VCaP (cell line): ENCODE results near the gene AMACR.

Experiments
- H3K27ac ChIP-seq: fragments of 450-650 bp; 2 replicates; pipeline ENCODE4 v1.5.1; 2017
- TF ChIP-seq, protein P1 (sequence below): fragments of 450-650 bp; conservative IDR thresholded peaks from 2 replicates; pipeline ENCODE4 v1.5.1; 2017; ENCODE audit warnings: mild to moderate bottlenecking, moderate library complexity

AMACR gene

DNA sequence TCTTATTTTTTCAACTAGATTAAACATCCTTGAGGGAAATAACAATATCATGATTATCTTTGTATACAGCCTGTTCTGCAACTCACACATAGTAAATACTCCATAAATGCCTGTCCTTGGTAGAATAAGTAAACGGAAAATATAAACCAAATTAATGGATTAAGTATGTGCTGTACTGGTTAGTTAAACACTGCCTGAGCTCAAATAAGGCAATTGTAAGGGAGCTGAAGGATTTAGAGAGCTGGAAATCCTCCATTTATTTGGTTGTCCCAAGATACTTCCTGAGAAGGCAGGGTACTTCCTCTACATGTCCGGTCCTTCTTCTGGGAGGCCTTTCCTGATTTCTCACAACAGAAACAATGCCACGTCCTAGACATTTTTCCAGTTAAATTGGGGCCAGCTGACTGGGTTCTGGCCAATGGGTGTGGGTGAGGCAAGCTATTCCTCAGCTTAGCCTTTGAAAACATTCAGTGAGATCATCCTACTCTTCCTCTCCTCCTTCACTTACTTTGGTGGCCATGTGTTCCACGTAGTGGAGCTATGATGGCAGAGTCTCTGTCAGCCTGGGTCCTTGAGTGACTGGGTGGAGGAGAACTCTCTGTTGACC, 43.6 kb upstream of the AMACR start:
- TF ChIP-seq, protein P1, sequence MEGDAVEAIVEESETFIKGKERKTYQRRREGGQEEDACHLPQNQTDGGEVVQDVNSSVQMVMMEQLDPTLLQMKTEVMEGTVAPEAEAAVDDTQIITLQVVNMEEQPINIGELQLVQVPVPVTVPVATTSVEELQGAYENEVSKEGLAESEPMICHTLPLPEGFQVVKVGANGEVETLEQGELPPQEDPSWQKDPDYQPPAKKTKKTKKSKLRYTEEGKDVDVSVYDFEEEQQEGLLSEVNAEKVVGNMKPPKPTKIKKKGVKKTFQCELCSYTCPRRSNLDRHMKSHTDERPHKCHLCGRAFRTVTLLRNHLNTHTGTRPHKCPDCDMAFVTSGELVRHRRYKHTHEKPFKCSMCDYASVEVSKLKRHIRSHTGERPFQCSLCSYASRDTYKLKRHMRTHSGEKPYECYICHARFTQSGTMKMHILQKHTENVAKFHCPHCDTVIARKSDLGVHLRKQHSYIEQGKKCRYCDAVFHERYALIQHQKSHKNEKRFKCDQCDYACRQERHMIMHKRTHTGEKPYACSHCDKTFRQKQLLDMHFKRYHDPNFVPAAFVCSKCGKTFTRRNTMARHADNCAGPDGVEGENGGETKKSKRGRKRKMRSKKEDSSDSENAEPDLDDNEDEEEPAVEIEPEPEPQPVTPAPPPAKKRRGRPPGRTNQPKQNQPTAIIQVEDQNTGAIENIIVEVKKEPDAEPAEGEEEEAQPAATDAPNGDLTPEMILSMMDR, result no peak
- H3K27ac ChIP-seq, result peak overlapping the region; percentile 76

DNA sequence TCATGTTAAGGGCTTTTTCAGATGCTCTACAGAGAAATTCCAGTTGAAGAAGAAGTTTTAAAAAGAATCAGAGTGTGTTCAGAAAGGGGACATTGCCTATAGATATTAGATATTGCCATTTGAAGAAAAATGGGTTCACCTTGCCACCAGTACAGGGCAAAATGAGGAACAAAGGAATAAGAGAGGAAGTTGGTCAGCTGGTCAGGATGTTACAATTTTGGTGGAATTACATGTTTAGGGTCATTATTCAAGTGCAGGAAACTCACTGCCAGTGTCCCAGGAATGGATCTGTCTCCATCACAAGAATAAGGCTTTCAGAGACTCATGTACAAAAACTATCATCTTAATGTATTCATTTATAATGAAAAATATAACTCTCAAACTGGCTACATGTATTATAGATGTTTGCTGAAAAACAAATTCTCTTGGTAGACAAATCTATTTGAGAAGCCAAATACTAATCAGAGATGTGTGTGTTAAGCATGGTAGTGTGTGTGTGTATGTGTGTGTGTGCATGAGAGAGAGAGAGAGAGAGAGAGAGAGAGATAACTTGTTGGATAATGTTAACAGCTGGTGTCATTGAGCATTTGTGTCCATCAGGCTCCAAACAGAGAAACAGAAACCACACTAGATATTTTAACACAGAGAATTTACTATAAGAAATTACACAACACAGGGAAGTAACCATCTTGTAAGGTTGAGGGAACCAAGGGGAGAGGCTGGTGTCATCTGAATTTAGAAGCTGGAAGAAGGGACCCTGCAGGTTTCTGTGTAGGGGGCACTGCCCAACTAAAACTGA, 40.1 kb upstream of the AMACR start:
- TF ChIP-seq, protein P1, result no peak
- no peak overlapping the region for H3K27ac ChIP-seq

DNA sequence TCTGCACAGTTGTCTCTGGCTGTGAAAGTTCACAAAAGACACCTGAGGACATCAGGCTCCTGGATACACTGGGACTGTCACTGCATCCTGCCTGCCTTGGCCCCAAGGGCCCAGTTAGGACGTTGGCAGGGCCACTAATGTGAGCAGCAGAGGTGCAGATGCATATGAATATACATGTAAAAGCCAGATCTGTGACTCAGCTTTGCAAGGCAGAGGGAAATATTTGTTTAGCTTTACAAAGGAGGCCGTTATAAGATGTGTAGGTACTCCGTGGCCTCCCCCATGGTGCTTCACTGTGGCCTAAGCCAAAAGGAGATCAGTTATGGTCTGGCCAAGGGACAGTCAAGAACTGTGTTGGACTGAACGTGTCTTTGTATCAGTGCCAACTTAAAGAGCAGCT, 39.3 kb upstream of the AMACR start:
- TF ChIP-seq, protein P1, result no peak
- no peak overlapping the region for H3K27ac ChIP-seq

DNA sequence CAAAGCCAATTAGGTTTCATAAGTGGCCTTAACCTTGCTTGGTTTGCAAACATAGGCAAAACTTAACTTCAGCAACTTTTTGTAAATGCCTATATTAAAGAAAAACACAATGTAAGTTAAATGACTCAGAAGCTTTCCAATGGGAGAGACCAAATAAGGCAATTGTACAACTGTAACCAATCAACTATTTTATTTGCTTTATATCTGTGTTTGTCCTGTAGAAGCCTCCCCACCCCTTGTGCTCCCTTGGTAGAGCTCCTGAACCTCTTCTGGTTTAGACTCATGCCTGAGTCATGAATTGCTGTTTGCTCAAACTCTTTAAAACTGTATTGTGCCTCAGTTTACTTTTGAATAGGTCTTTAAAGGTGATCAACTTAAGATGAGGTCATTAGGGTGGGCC, 38.1 kb upstream of the AMACR start:
- TF ChIP-seq, protein P1, result no peak
- no peak overlapping the region for H3K27ac ChIP-seq

DNA sequence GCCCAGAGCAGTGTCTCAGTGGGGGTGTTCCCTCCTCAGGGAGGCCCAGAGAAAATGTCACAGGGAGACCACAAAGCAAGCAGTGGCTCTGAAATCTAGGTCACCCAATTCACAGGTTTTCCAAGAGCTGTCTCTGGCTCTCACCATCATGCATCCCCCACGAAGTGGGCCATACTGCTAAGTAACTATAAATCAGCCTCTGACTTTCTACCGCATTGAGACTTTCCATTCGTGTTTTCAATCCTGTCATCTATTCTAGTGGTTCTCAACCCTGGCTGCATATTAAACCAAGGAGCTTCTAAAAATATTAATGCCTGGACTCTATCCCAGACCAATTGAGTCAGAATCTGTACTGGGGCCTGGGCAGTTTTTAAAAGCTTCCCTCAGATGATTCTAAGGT, 37.2 kb upstream of the AMACR start:
- H3K27ac ChIP-seq, result no peak overlapping the region
- TF ChIP-seq, protein P1, result no peak

DNA sequence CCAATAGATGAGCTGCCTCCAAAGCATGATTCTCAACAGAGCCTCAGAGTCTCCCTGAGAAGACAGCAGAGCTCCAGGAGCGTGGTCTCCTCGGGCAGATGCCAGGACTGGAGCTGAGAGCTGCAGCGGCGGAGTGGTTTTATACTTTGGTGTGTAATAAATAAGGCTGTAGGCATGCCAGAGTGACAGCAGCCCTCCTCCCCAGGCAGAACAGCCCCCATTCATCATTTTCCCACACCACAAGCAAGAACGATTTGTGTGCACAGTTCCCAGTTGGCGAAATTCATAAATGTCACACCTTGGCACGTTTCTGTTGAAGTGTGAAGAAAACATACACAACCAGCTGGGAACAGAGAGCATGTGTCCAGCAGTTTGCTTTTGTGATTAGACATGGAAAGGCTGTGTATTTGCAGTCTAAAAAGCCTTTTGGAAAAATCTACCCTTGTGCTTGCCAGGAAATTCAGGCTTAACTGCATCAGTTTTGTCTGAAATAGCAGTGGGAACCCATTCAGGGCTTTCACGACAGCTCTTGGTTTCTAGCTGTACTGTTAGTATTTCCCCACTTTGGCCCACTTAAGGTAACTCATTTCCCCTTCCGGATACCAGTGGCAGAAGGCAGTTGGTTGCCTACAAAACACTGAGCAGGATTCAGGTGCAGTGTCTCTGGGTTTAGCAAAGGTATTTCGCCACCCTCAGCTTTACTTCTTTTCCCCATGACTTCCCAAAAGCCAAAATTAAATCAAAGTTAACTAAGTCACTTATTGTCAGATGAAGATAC, 35.4 kb upstream of the AMACR start, which contains the start of gene C1QTNF3:
Gene C1QTNF3 (minus strand): TSS at position 115 of the 778 bp plus-strand sequence. CDS start 88 bp downstream, at position 27.
- H3K27ac ChIP-seq, result no peak within 1 kb of the TSS

More for the DNA sequence above, 35.4 kb upstream of the AMACR start, which contains the start of gene C1QTNF3:
- TF ChIP-seq, protein P1, result no peak
